Lower leg skin (tissue), 4 donors: ENCODE results near the gene IFNG-AS1. TPM values are rescaled to one million over a fixed set of nuclear protein-coding genes. Genes with fewer than 3 reads are reported as not detected.

Experiments used
- DNase-seq, 2 donors: peaks; one replicate each; pipeline ENCODE4 v3.0.0-alpha.2; 2019; ENCODE audit warnings: low spot score in 2 of 2
- H3K4me3 ChIP-seq: fragments of 200-600 bp; sonication (generic); 2 replicates; pipeline ENCODE4 v1.5.1; 2017; ENCODE audit warnings: mild to moderate bottlenecking, low read depth; ENCODE audit not compliant: poor library complexity, severe bottlenecking
- POLR2A ChIP-seq, 2 donors: fragments of 450-650 bp; IDR thresholded peaks; one replicate each; pipeline ENCODE4 v1.6.1; 2016 to 2017; ENCODE audit warnings: antibody characterized with exemption in 2 of 2, mild to moderate bottlenecking in 1 of 2, moderate library complexity in 1 of 2
- WGBS, 2 donors: methylation state at CpG; one replicate each; pipeline ENCODE4 v1.1.5; 2018; 5-methylcytosine and 5-hydroxymethylcytosine counted together
- intact Hi-C: fragments of 100-400 bp; cut with DNase I; formaldehyde crosslinking; loops from one replicate; pipeline ENCODE4 v1.15.0; 2023; ENCODE audit warnings: low total_unique reads
- total RNA-seq, 4 donors: library from RNA; depleted of rRNA; stranded (reverse); fragments of >200 nt; gene quantifications; one replicate each; pipeline ENCODE4 v1.1.0, GENCODE V29; 2016
- TF ChIP-seq, protein P1 (sequence below), 3 donors: fragments of 450-650 bp; IDR thresholded peaks; one replicate each; pipeline ENCODE4 v1.5.1; 2016; ENCODE audit warnings: antibody characterized with exemption in 3 of 3, mild to moderate bottlenecking in 3 of 3, moderate library complexity in 2 of 3

IFNG-AS1 gene
- total RNA-seq, 4 donors from 2014 or later: 0.37 to 0.58 TPM; not detected in 2

DNA sequence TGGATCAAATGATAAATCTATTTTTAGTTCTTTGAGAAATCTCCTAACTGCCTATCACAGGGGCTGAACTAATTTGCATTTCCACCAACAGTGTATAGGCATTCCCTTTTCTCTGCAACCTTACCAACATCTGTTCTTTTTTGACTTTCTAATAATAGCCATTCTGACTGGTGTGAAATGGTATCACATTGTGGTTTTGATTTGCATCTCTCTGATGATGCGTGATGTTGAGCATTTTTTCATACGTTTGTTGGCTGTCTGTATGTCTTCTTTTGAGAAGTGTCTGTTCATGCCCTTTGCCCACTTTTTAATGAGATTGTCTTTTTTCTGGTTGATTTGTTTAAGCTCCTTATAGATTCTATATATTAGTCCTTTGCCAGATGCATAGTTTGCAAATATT lies 67.1 kb downstream of the IFNG-AS1 start:
- TF ChIP-seq, protein P1, sequence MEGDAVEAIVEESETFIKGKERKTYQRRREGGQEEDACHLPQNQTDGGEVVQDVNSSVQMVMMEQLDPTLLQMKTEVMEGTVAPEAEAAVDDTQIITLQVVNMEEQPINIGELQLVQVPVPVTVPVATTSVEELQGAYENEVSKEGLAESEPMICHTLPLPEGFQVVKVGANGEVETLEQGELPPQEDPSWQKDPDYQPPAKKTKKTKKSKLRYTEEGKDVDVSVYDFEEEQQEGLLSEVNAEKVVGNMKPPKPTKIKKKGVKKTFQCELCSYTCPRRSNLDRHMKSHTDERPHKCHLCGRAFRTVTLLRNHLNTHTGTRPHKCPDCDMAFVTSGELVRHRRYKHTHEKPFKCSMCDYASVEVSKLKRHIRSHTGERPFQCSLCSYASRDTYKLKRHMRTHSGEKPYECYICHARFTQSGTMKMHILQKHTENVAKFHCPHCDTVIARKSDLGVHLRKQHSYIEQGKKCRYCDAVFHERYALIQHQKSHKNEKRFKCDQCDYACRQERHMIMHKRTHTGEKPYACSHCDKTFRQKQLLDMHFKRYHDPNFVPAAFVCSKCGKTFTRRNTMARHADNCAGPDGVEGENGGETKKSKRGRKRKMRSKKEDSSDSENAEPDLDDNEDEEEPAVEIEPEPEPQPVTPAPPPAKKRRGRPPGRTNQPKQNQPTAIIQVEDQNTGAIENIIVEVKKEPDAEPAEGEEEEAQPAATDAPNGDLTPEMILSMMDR (IDR thresholded peaks at IDR 0.05): no peak
- no peak for TF ChIP-seq POLR2A (IDR thresholded peaks at IDR 0.05)
- no peak overlapping the region for H3K4me3 ChIP-seq
- intact Hi-C loops: no loop called here
- WGBS, 2 donors: 53 to 70% methylated on average over 2 of the region's 2 CpGs
- no peak for DNase-seq

DNA sequence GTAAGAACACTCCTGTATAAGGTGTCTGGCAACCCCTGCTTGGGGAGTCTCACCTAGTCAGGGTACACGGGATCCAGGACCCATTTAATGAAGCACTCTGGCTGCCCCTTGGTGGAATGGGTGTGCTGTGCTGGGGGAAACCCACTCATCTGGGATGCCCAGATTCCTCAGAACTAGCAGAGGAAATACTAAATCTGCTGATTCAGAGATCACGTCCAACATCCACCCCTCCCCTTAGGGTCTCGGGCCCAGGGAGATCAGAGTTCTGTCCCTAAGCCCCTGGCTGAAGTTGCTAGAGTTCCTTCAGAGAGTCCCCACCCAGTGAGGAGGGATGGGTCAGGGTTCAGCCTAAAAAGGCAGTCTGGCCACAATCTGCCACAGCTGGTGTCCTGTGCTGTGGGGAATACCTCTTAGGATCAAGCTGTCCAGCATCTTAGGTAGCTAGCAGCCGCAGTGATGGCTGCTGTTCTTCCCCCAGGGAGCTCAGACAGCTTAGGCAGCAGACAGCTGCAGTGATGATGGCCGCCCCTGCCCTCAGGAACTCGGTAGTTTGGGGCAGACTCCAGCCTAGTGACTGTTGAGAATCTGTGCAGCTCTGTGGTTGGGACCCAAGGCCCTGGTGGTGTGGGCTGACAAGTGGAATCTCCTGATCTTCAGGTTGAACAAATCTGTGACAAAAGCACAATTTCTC lies 74.8 kb downstream of the IFNG-AS1 start:
- 59 to 77% methylated on average over 3 to 4 of the region's 6 CpGs for WGBS, 2 donors
- intact Hi-C loops: no loop called here
- no peak for TF ChIP-seq POLR2A (IDR thresholded peaks at IDR 0.05)
- TF ChIP-seq, protein P1 (IDR thresholded peaks at IDR 0.05): no peak
- DNase-seq: no peak
- no peak overlapping the region for H3K4me3 ChIP-seq

DNA sequence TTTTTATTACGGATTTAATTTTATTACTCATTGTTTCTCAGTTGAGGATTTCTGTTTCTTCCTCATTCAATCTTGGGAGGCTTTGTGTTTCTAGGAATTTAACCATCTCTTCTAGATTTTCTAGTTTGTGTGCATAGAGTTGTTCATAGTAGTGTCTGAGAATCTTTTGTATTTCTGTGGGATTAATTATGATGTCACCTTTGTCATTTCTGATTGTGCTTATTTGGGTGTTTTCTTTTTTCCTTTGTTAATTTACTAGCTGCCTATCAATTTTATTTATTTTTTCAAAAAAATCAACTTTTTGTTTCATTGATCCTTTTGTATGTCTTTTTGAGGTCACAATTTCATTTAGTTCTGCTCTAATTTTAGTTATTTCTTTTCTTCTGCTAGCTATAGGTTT lies 75.9 kb downstream of the IFNG-AS1 start:
- intact Hi-C loops: no loop called here
- TF ChIP-seq POLR2A (IDR thresholded peaks at IDR 0.05): no peak
- TF ChIP-seq, protein P1 (IDR thresholded peaks at IDR 0.05): no peak
- H3K4me3 ChIP-seq: no peak overlapping the region
- DNase-seq: no peak
- 74 to 79% methylated on average over 1 of the region's 1 CpG for WGBS, 2 donors

DNA sequence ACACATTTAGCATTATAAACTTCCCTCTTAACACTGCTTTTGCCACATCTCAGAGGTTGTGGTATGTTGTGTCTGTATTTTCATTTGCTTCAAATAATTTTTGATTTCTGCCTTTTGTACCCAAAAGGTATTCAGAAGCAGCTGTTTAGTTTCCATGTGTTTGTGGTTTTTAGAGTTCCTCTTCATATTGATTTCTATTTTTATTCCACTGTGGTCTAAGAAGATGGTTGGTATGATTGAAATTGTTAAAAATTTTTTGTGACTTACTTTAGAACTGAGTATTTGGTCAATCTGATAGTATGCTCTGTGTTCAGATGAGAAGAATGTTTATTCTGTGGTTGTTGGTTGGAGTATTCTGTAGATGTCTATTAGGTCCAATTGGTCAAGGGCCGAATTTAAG lies 76.4 kb downstream of the IFNG-AS1 start:
- intact Hi-C loops: no loop called here
- WGBS, 2 donors: 95 to 97% methylated on average over 1 of the region's 1 CpG
- H3K4me3 ChIP-seq: no peak overlapping the region
- no peak for DNase-seq
- TF ChIP-seq POLR2A (IDR thresholded peaks at IDR 0.05): no peak
- TF ChIP-seq, protein P1 (IDR thresholded peaks at IDR 0.05): no peak

DNA sequence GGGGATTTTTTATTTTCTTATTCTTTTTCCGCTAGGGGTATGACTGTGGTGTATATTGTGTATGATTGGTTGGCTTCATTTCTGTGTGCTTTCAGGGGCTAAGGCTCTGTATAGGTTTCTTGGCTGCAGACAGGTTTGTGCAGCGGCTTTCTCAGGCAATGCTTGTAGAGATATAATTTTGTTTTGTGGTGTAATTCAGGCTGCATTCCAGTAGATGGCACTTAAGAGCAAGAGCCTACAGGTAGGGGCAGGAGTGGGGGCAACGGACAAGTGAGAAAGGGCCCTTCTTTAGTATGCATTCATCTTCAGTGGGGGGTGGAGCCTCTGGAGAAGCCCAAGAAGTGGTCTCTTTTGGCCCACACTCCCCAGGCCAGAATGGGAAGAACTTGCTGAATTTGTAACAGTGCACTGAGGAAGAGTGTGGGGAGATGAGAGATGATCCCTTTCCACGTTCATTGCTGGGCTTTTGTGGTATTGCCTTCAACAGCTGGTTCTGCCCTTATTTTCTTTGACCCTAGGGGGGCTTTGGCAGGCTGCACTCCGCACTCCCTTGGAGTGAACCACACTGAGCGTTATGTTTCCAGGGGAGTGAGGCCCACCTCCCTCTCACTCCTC lies 78.6 kb downstream of the IFNG-AS1 start:
- no peak for TF ChIP-seq POLR2A (IDR thresholded peaks at IDR 0.05)
- TF ChIP-seq, protein P1 (IDR thresholded peaks at IDR 0.05): no peak
- 79 to 86% methylated on average over 6 of the region's 6 CpGs for WGBS, 2 donors
- intact Hi-C loops: no loop called here
- DNase-seq: no peak
- no peak overlapping the region for H3K4me3 ChIP-seq
